Measurements from ENCODE around the gene COMMD1.
A peak's percentile ranks its signal among the peaks of the same experiment; 100 is the strongest.

COMMD1 gene

DNA sequence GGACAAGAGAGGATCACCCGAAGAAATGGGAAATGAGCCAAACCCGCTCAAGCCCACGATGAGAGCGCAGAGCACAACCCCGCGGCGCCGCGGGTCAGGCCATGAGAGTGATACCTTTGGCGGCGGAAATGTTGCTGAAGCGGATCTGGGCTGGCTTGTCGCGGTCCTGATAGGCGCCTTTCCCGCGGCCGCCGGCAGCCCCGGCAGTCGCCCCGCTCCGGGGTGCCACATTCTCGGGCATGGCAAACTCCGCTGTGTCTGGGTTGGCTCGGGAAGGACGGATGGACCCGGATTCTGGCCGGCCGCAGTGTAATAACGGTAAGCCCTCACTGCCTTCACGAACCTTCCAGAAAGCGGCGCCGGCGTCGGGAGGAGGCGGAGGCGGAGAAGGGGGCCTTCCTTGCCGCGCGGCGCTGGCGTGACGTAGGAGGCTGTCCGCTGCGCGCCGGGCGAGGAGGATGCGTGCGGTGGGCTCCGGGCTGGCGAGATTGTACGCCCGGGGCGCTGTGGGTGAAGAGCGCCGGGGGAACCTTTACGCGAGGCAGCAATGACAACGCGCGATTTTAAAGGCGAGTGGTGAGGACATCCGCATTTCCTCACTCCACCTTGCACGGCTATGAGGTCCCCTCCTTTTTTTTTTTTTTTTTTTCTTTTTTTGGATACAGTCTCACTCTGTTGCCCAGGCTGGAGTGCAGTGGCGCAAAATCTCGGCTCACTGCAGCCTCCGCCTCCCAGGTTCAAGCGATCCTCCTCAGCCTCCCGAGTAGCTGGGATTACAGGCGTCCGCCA, 17.0 kb upstream of the COMMD1 start, which contains the start of gene CCT4:
Gene CCT4, minus strand, starts transcription at position 390 of the 789 bp plus-strand sequence. Its CDS starts 149 bp downstream, at position 241.
- ChIA-PET POLR2A (interaction anchor here (0.7 kb wide), 2 partner anchors 17 to 52 kb away, joined by 3 to 7 read pairs; partner anchors contain the start of gene COMMD1), CTCF (no interaction called here)
- Histone ChIP-seq H3K9me3 (ENCODE audit: control insufficient read depth, insufficient read depth, low read depth, low read length) (no peaks in the 10 kb centered on the region), H3K27ac (ENCODE audit: extremely low read depth, low read depth, low read length) (peak within 1 kb of the TSS; percentile 99), H3K4me3 (ENCODE audit: low read depth, low read length) (peak within 1 kb of the TSS; percentile 93), H3K4me1 (ENCODE audit: control insufficient read depth, insufficient read depth, low read length) (no peaks in the 10 kb centered on the region), H3K36me3 (ENCODE audit: control insufficient read depth in 2 of 2, insufficient read depth in 1 of 2, low read length in 2 of 2) (peaks cover 30 to 36% of the 10 kb centered on the region in 2 experiments)
- TF ChIP-seq ZNF658 (tag by site-specific recombination; IDR thresholded peaks at IDR 0.05) (no peak), ZNF24 (tag by site-specific recombination; IDR thresholded peaks at IDR 0.05) (peak; percentile 61; the same call in 1 of the 2 replicates), ZNF394 (tag by site-specific recombination; IDR thresholded peaks at IDR 0.05; ENCODE audit: borderline replicate concordance) (no peak; the same call in 1 of the 2 replicates), ZNF10 (tag by site-specific recombination; IDR thresholded peaks at IDR 0.05) (no peak), IKZF3 (tag by site-specific recombination; IDR thresholded peaks at IDR 0.05) (no peak), ZFP41 (tag by site-specific recombination; IDR thresholded peaks at IDR 0.05; ENCODE audit: borderline replicate concordance) (no peak), GFI1B (tag by site-specific recombination; IDR thresholded peaks at IDR 0.05) (no peak), KLF1 (tag by site-specific recombination; IDR thresholded peaks at IDR 0.05) (no peak), ZNF114 (tag by site-specific recombination; IDR thresholded peaks at IDR 0.05) (no peak), ZNF214 (tag by site-specific recombination; IDR thresholded peaks at IDR 0.05; ENCODE audit: borderline replicate concordance) (no peak), ZNF132 (tag by site-specific recombination; IDR thresholded peaks at IDR 0.05; ENCODE audit: borderline replicate concordance) (no peak), MZF1 (tag by site-specific recombination; IDR thresholded peaks at IDR 0.05; ENCODE audit: borderline replicate concordance) (no peak), HOXC10 (CRISPR knock-in tag; IDR thresholded peaks at IDR 0.05) (no peak), ZNF175 (tag by site-specific recombination; IDR thresholded peaks at IDR 0.05) (no peak), ZNF341 (tag by site-specific recombination; IDR thresholded peaks at IDR 0.05; ENCODE audit: low read depth) (no peak), ZNF561 (tag by site-specific recombination; IDR thresholded peaks at IDR 0.05; ENCODE audit: borderline replicate concordance) (peak; percentile 50; the same call in 1 of the 2 replicates), ZNF785 (tag by site-specific recombination; IDR thresholded peaks at IDR 0.05) (0 out of 2 replicates have a peak, but pooled peaks have one; percentile 49), ZNF510 (tag by site-specific recombination; IDR thresholded peaks at IDR 0.05; ENCODE audit: insufficient replicate concordance) (no peak), ZBTB1 (tag by site-specific recombination; IDR thresholded peaks at IDR 0.05) (no peak), ZNF585B (tag by site-specific recombination; IDR thresholded peaks at IDR 0.05) (no peak; the same call in 1 of the 2 replicates), ZNF624 (tag by site-specific recombination; IDR thresholded peaks at IDR 0.05) (no peak), ZNF23 (tag by site-specific recombination; IDR thresholded peaks at IDR 0.05; ENCODE audit: borderline replicate concordance) (no peak), ZNF555 (tag by site-specific recombination; conservative IDR thresholded peaks at IDR 0.05) (no peak)
- TF ChIP-seq, protein P1, sequence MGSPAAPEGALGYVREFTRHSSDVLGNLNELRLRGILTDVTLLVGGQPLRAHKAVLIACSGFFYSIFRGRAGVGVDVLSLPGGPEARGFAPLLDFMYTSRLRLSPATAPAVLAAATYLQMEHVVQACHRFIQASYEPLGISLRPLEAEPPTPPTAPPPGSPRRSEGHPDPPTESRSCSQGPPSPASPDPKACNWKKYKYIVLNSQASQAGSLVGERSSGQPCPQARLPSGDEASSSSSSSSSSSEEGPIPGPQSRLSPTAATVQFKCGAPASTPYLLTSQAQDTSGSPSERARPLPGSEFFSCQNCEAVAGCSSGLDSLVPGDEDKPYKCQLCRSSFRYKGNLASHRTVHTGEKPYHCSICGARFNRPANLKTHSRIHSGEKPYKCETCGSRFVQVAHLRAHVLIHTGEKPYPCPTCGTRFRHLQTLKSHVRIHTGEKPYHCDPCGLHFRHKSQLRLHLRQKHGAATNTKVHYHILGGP (tag by site-specific recombination; IDR thresholded peaks at IDR 0.05), result peak; percentile 76
- TF ChIP-seq, protein P2, sequence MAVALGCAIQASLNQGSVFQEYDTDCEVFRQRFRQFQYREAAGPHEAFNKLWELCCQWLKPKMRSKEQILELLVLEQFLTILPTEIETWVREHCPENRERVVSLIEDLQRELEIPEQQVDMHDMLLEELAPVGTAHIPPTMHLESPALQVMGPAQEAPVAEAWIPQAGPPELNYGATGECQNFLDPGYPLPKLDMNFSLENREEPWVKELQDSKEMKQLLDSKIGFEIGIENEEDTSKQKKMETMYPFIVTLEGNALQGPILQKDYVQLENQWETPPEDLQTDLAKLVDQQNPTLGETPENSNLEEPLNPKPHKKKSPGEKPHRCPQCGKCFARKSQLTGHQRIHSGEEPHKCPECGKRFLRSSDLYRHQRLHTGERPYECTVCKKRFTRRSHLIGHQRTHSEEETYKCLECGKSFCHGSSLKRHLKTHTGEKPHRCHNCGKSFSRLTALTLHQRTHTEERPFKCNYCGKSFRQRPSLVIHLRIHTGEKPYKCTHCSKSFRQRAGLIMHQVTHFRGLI (tag by site-specific recombination; IDR thresholded peaks at IDR 0.05), result peak; percentile 95
- TF ChIP-seq, protein P3, sequence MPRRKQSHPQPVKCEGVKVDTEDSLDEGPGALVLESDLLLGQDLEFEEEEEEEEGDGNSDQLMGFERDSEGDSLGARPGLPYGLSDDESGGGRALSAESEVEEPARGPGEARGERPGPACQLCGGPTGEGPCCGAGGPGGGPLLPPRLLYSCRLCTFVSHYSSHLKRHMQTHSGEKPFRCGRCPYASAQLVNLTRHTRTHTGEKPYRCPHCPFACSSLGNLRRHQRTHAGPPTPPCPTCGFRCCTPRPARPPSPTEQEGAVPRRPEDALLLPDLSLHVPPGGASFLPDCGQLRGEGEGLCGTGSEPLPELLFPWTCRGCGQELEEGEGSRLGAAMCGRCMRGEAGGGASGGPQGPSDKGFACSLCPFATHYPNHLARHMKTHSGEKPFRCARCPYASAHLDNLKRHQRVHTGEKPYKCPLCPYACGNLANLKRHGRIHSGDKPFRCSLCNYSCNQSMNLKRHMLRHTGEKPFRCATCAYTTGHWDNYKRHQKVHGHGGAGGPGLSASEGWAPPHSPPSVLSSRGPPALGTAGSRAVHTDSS (tag by site-specific recombination; IDR thresholded peaks at IDR 0.05), result no peak
- TF ChIP-seq, protein P4, sequence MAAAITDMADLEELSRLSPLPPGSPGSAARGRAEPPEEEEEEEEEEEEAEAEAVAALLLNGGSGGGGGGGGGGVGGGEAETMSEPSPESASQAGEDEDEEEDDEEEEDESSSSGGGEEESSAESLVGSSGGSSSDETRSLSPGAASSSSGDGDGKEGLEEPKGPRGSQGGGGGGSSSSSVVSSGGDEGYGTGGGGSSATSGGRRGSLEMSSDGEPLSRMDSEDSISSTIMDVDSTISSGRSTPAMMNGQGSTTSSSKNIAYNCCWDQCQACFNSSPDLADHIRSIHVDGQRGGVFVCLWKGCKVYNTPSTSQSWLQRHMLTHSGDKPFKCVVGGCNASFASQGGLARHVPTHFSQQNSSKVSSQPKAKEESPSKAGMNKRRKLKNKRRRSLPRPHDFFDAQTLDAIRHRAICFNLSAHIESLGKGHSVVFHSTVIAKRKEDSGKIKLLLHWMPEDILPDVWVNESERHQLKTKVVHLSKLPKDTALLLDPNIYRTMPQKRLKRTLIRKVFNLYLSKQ (tag by site-specific recombination; IDR thresholded peaks at IDR 0.05; ENCODE audit: borderline replicate concordance), result no peak
- TF ChIP-seq, protein P5, sequence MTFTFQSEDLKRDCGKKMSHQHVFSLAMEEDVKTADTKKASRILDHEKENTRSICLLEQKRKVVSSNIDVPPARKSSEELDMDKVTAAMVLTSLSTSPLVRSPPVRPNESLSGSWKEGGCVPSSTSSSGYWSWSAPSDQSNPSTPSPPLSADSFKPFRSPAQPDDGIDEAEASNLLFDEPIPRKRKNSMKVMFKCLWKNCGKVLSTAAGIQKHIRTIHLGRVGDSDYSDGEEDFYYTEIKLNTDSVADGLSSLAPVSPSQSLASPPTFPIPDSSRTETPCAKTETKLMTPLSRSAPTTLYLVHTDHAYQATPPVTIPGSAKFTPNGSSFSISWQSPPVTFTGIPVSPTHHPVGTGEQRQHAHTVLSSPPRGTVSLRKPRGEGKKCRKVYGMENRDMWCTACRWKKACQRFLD (tag by site-specific recombination; IDR thresholded peaks at IDR 0.05), result no peak
- TF ChIP-seq, protein P6, sequence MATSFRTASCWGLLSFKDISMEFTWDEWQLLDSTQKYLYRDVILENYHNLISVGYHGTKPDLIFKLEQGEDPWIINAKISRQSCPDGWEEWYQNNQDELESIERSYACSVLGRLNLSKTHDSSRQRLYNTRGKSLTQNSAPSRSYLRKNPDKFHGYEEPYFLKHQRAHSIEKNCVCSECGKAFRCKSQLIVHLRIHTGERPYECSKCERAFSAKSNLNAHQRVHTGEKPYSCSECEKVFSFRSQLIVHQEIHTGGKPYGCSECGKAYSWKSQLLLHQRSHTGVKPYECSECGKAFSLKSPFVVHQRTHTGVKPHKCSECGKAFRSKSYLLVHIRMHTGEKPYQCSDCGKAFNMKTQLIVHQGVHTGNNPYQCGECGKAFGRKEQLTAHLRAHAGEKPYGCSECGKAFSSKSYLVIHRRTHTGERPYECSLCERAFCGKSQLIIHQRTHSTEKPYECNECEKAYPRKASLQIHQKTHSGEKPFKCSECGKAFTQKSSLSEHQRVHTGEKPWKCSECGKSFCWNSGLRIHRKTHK (tag by site-specific recombination; IDR thresholded peaks at IDR 0.05), result no peak
